Measurements from ENCODE around the gene EML2.

- no peak for TF ChIP-seq POLR2A (IDR thresholded peaks at IDR 0.05)
- TF ChIP-seq CTCF (IDR thresholded peaks at IDR 0.05 in 4 of 5, conservative IDR thresholded peaks at IDR 0.05 in 1 of 5): no peak
Observed at GRCh38 chr19:45560686-45561085, 78.5 kb downstream of the EML2 start.
